Ascending aorta (tissue), 2 donors: ENCODE measurements around the gene IFITM2. TPM values are rescaled to one million over a fixed set of nuclear protein-coding genes. Genes with fewer than 3 reads are reported as not detected.
"Not testable (repeated sequence)": the region's sequence is repeated elsewhere in the genome, so short reads cannot be mapped to it uniquely, and the experiment has no call there.

ENCODE experiments used
- DNase-seq, 2 donors: peaks; one replicate each; pipeline ENCODE4 v3.0.0-alpha.2; 2019; ENCODE audit warnings: low spot score in 2 of 2
- H3K27ac ChIP-seq, 2 donors: fragments of 200-600 bp; sonication (generic); one replicate each; pipeline ENCODE4 v1.5.1; 2016 to 2017; ENCODE audit warnings: mild to moderate bottlenecking in 1 of 2
- H3K27me3 ChIP-seq: fragments of 200-600 bp; sonication (generic); one replicate; pipeline ENCODE4 v1.5.1; 2017
- H3K36me3 ChIP-seq, 2 donors: fragments of 200-600 bp; sonication (generic); one replicate each; pipeline ENCODE4 v1.5.1; 2016
- H3K4me1 ChIP-seq, 2 donors: fragments of 200-600 bp; sonication (generic); one replicate each; pipeline ENCODE4 v1.5.1; 2016 to 2017; ENCODE audit warnings: mild to moderate bottlenecking in 1 of 2
- H3K4me3 ChIP-seq, 2 donors: fragments of 200-600 bp; sonication (generic); one replicate each; pipeline ENCODE4 v1.5.1; 2016 to 2017; ENCODE audit warnings: mild to moderate bottlenecking in 1 of 2
- H3K9me3 ChIP-seq, 2 donors: fragments of 200-600 bp; sonication (generic); one replicate each; pipeline ENCODE4 v1.5.1; 2016
- intact Hi-C: fragments of 100-400 bp; cut with DNase I; formaldehyde crosslinking; loops from one replicate; pipeline ENCODE4 v1.15.1; 2023
- total RNA-seq: library from RNA; depleted of rRNA; stranded (reverse); fragments of >200 nt; gene quantifications from one replicate; pipeline ENCODE4 v1.1.0, GENCODE V29; 2016
- TF ChIP-seq, protein P1 (sequence below), 3 experiments: fragments of 200-600 bp in 2 of 3; fragments of 450-650 bp in 1 of 3; sonication (generic) in 2 of 3; IDR thresholded peaks; one replicate each; pipeline ENCODE4 v1.5.1; 2016 to 2019; ENCODE audit warnings: antibody characterized with exemption in 3 of 3, mild to moderate bottlenecking in 1 of 3, moderate library complexity in 1 of 3

IFITM2 gene
- total RNA-seq, 1 donor from 2014 or later, result 1,131 TPM

DNA sequence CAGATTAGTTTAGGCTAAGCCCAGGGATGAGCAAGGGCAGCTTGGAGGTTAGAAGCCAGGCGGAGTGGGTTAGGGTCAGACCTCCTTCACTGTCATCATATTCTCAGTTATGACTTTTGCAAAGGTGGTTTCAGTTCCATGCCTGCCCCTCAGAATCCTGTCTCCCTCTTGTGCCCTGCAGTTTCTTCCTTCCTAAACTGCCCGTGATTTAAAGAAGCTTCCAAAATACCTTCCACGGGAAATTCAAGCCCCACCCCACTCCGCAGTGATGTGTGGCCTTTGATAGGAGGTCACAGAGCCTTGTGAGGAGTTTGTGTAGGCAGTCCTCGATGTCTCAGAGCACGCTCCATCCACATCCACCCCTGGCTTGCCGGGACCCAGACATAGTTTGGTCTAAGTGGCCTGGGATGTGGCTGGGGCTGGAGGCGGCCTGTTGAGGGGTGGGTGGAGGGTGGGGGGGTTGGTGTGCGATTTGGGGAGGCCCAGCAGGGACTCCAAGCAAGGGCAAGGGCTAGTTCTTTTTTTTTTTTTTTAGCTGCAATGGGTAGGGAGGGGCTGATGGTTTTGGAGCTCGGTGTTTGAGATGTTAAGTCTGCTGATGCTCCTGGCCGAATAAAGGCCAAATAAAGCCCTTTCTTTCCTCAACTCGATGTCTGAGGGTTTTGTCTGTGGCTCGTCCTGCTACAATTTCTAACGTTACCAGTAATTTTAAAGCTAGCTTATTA, 4.6 kb downstream of the IFITM2 start:
- DNase-seq, result no peak
- intact Hi-C loops, result no loop called here
- H3K27me3 ChIP-seq, result no peaks in the 10 kb centered on the region
- TF ChIP-seq, protein P1, sequence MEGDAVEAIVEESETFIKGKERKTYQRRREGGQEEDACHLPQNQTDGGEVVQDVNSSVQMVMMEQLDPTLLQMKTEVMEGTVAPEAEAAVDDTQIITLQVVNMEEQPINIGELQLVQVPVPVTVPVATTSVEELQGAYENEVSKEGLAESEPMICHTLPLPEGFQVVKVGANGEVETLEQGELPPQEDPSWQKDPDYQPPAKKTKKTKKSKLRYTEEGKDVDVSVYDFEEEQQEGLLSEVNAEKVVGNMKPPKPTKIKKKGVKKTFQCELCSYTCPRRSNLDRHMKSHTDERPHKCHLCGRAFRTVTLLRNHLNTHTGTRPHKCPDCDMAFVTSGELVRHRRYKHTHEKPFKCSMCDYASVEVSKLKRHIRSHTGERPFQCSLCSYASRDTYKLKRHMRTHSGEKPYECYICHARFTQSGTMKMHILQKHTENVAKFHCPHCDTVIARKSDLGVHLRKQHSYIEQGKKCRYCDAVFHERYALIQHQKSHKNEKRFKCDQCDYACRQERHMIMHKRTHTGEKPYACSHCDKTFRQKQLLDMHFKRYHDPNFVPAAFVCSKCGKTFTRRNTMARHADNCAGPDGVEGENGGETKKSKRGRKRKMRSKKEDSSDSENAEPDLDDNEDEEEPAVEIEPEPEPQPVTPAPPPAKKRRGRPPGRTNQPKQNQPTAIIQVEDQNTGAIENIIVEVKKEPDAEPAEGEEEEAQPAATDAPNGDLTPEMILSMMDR (IDR thresholded peaks at IDR 0.05), result no peak
- peaks cover 7 to 21% of the 10 kb centered on the region in 2 donors for H3K4me1 ChIP-seq
- no peaks in the 10 kb centered on the region for H3K36me3 ChIP-seq
- no peaks in the 10 kb centered on the region for H3K9me3 ChIP-seq
- H3K4me3 ChIP-seq, result peak overlapping the region; percentile 40 to 61
- peak overlapping the region; percentile 61 to 66 for H3K27ac ChIP-seq

DNA sequence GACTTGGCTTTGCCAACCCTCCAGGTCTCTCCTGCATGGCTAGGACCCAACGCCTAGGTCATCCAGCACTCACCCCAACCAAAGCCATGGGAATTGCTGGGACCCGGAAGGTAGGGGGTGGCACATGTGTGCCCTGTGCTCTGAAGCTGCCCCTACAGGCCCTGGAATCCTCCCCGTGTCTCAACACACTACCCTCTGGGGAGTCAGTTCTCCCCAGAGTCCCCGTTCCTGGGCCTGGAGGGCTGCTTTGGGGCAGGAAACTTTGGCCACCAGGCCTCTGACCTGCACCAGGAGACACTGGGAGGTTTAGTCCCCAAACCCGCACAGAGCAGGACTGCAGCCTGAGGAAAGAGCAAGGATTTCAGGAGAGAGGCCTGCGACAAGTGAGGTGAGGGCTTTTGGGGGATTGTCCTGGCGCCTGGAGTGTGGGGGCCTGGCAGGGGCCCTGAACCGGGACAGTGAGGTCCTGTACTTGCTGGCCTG, 5.7 kb downstream of the IFITM2 start:
- DNase-seq, result no peak
- peak overlapping the region; percentile 55 to 66 for H3K27ac ChIP-seq
- intact Hi-C loops, result no loop called here
- peaks cover 7 to 18% of the 10 kb centered on the region in 2 donors for H3K4me1 ChIP-seq
- peak overlapping the region in 1 of 2 donors; percentile 62 for H3K4me3 ChIP-seq
- no peaks in the 10 kb centered on the region for H3K9me3 ChIP-seq
- no peaks in the 10 kb centered on the region for H3K27me3 ChIP-seq
- no peaks in the 10 kb centered on the region for H3K36me3 ChIP-seq
- TF ChIP-seq, protein P1 (IDR thresholded peaks at IDR 0.05), result no peak

DNA sequence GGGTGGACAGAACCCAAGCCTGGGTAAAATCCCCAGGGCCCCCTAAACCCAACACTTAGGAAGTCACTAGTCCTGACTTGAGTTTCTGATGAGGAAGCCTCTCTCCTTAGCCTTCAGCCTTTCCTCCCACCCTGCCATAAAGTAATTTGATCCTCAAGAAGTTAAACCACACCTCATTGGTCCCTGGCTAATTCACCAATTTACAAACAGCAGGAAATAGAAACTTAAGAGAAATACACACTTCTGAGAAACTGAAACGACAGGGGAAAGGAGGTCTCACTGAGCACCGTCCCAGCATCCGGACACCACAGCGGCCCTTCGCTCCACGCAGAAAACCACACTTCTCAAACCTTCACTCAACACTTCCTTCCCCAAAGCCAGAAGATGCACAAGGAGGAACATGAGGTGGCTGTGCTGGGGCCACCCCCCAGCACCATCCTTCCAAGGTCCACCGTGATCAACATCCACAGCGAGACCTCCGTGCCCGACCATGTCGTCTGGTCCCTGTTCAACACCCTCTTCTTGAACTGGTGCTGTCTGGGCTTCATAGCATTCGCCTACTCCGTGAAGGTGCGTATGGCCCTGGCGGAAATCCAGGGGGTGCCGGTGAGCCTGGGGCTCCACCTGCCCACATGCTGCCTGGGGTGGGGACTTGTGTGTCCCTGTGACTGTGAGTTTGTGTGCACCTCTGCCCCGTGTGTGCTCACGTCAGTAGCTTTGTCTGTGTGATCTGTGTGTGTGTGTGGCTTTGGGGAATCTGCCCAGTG, 6.4 kb downstream of the IFITM2 start, which contains the start of gene IFITM1:
Gene IFITM1, plus strand, starts transcription at position 254 of the 767 bp plus-strand sequence. Its CDS starts 131 bp downstream, at position 385.
- no peak for DNase-seq
- Histone ChIP-seq H3K4me3 (peak within 1 kb of the TSS; percentile 47 to 62), H3K27me3 (no peaks in the 10 kb centered on the region), H3K36me3 (no peaks in the 10 kb centered on the region), H3K4me1 (peaks cover 7 to 18% of the 10 kb centered on the region in 2 donors), H3K9me3 (no peaks in the 10 kb centered on the region), H3K27ac (peak within 1 kb of the TSS; percentile 55 to 66)
- TF ChIP-seq, protein P1 (IDR thresholded peaks at IDR 0.05), result no peak
- intact Hi-C loops, result no loop called here

- intact Hi-C loops, DNase-seq, H3K27me3 ChIP-seq, H3K36me3 ChIP-seq, H3K9me3 ChIP-seq: not testable (repeated sequence)
- Histone ChIP-seq H3K4me1 (peaks cover 4 to 13% of the 10 kb centered on the region in 2 donors), H3K27ac (peak overlapping the region; percentile 55 to 66), H3K4me3 (peak overlapping the region; percentile 39 to 62)
Measured at GRCh38 chr11:314554-314875, 6.9 kb downstream of the IFITM2 start.

DNA sequence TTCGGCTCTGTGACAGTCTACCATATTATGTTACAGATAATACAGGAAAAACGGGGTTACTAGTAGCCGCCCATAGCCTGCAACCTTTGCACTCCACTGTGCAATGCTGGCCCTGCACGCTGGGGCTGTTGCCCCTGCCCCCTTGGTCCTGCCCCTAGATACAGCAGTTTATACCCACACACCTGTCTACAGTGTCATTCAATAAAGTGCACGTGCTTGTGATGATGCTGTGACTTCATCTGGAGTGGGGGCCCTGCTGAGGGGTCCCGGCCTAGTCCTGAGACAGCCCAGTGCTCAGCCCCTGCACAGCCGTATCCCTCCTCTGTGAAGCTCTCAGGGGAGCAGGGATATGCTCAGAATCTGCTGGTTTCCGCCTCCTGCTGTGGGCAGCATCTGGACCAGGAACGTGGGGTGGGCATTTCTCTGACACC, 7.5 kb downstream of the IFITM2 start:
- intact Hi-C loops, result no loop called here
- Histone ChIP-seq H3K9me3 (no peaks in the 10 kb centered on the region), H3K4me3 (peak overlapping the region; percentile 47 to 62), H3K27me3 (no peaks in the 10 kb centered on the region), H3K27ac (peak overlapping the region; percentile 6 to 66), H3K36me3 (no peaks in the 10 kb centered on the region), H3K4me1 (peaks cover 0 to 10% of the 10 kb centered on the region in 2 donors)
- no peak for DNase-seq
- TF ChIP-seq, protein P1 (IDR thresholded peaks at IDR 0.05), result no peak

DNA sequence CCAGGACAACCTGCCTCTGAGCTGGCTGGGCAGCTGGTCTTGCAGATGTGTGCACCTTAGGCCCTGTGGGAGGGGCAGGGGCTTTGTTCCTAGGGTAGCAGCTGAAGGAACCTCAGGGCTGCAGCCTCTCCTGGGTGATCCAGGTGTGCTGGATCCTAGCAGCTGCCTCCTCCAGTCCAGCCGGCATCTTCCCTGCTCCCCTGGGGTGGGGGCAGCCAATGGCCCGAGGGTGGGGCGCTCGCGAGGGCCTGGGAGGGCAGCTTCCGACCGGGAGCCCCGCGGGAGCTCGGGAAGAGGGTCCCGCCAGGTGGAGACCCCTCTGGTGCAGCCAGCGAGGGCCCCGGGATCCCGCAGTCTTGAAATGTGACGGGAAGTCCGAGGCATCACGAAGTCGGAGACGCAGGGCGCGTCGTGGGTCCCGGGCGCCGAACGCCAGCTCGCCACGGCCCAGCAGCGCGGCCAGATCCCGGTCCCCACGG, 7.9 kb downstream of the IFITM2 start:
- TF ChIP-seq, protein P1 (IDR thresholded peaks at IDR 0.05), result no peak
- no peaks in the 10 kb centered on the region for H3K27me3 ChIP-seq
- no peak for DNase-seq
- H3K36me3 ChIP-seq, result no peaks in the 10 kb centered on the region
- no peaks in the 10 kb centered on the region for H3K9me3 ChIP-seq
- peaks cover 0 to 10% of the 10 kb centered on the region in 2 donors for H3K4me1 ChIP-seq
- intact Hi-C loops, result no loop called here
- peak overlapping the region; percentile 47 to 62 for H3K4me3 ChIP-seq
- H3K27ac ChIP-seq, result peak overlapping the region; percentile 6 to 66
